ENCODE data around the gene HOOK1. TPM values are rescaled to one million over a fixed set of nuclear protein-coding genes. Genes with fewer than 3 reads are reported as not detected.
A peak's percentile ranks its signal among the peaks of the same experiment; 100 is the strongest.

HOOK1 gene
- total and polyA plus RNA-seq, 8 donors: 12.4 to 44.8 (median 29.6) TPM

- Histone ChIP-seq H3K4me3 (no peak overlapping the region), H3K27ac (no peak overlapping the region), H3K4me1 (no peaks in the 10 kb centered on the region), H3K36me3 (no peaks in the 10 kb centered on the region), H3K9me3 (peaks cover 0 to 8% of the 10 kb centered on the region in 2 donors), H3K27me3 (no peaks in the 10 kb centered on the region)
- no peak for TF ChIP-seq CTCF (IDR thresholded peaks at IDR 0.05)
- no peak for DNase-seq
- intact Hi-C loops (cut with DNase I): loop anchor here in 1 of 2 donors (5.0 kb wide), 1 partner anchor 69 kb away; no protein-coding TSS in a partner anchor
- ATAC-seq: no peak
These were observed 63.6 kb downstream of the HOOK1 start for GRCh38 chr1:59878370-59878769.

- intact Hi-C loops (cut with DNase I): loop anchor here in 1 of 2 donors (5.0 kb wide), 1 partner anchor 68 kb away; no protein-coding TSS in a partner anchor
- H3K4me1 ChIP-seq: no peaks in the 10 kb centered on the region
- peak; percentile 99 for ATAC-seq
These were observed 64.8 kb downstream of the HOOK1 start for GRCh38 chr1:59879574-59879973.

GRCh38 chr1:59879996-59880505 lies 65.3 kb downstream of the HOOK1 start:
- Histone ChIP-seq H3K27me3 (no peaks in the 10 kb centered on the region), H3K4me1 (no peaks in the 10 kb centered on the region), H3K4me3 (no peak overlapping the region), H3K27ac (no peak overlapping the region), H3K36me3 (no peaks in the 10 kb centered on the region), H3K9me3 (peaks cover 0 to 8% of the 10 kb centered on the region in 2 donors)
- TF ChIP-seq CTCF (IDR thresholded peaks at IDR 0.05): no peak
- no peak for ATAC-seq
- intact Hi-C loops (cut with DNase I): loop anchor here in 1 of 2 donors (5.0 kb wide), 1 partner anchor 67 kb away; no protein-coding TSS in a partner anchor
- DNase-seq: no peak

More at GRCh38 chr1:59879574-59879973, 64.8 kb downstream of the HOOK1 start:
- H3K27ac ChIP-seq: no peak overlapping the region
- H3K27me3 ChIP-seq: no peaks in the 10 kb centered on the region
- peaks cover 0 to 8% of the 10 kb centered on the region in 2 donors for H3K9me3 ChIP-seq
- no peak overlapping the region for H3K4me3 ChIP-seq
- no peaks in the 10 kb centered on the region for H3K36me3 ChIP-seq
- TF ChIP-seq CTCF (IDR thresholded peaks at IDR 0.05): peak; percentile 39 to 49
- peak in 3 of 4 donors; percentile 45 to 79 (median 46) for DNase-seq

GRCh38 chr1:59880735-59881134 lies 66.0 kb downstream of the HOOK1 start:
- no peak for ATAC-seq

More at GRCh38 chr1:59880735-59881134, 66.0 kb downstream of the HOOK1 start:
- no peaks in the 10 kb centered on the region for H3K4me1 ChIP-seq
- peaks cover 0 to 8% of the 10 kb centered on the region in 2 donors for H3K9me3 ChIP-seq
- no peaks in the 10 kb centered on the region for H3K36me3 ChIP-seq
- no peak for DNase-seq
- intact Hi-C loops (cut with DNase I): no loop called here
- no peak overlapping the region for H3K27ac ChIP-seq
- no peaks in the 10 kb centered on the region for H3K27me3 ChIP-seq
- no peak for TF ChIP-seq CTCF (IDR thresholded peaks at IDR 0.05)
- no peak overlapping the region for H3K4me3 ChIP-seq

Measured in left lung (tissue), 10 donors.